HUES6 (cell line): Measurements from ENCODE around the gene KRT79.
"Not testable (repeated sequence)": the region's sequence is repeated elsewhere in the genome, so short reads cannot be mapped to it uniquely, and the experiment has no call there.

Experiments used
- H3K27ac ChIP-seq: 2 replicates; pipeline ENCODE4 v1.7.0; 2013; ENCODE audit warnings: low read depth, mild to moderate bottlenecking, low read length, inconsistent platforms
- H3K27me3 ChIP-seq: 2 replicates; pipeline ENCODE4 v1.6.1; 2013; ENCODE audit warnings: low read length; ENCODE audit not compliant: control insufficient read depth, insufficient read depth
- H3K36me3 ChIP-seq: 2 replicates; pipeline ENCODE4 v1.6.1; 2013; ENCODE audit warnings: low read length; ENCODE audit not compliant: control insufficient read depth, insufficient read depth
- H3K4me1 ChIP-seq: 2 replicates; pipeline ENCODE4 v1.6.1; 2013; ENCODE audit warnings: low read length; ENCODE audit not compliant: control insufficient read depth, insufficient read depth
- H3K4me3 ChIP-seq: 2 replicates; pipeline ENCODE4 v1.5.1; 2013; ENCODE audit warnings: low read depth, low read length
- H3K9ac ChIP-seq: one replicate; pipeline ENCODE4 v1.6.1; 2013; ENCODE audit warnings: mild to moderate bottlenecking, low read length
- H3K9me3 ChIP-seq: 2 replicates; pipeline ENCODE4 v1.6.1; 2013; ENCODE audit warnings: low read depth, low read length; ENCODE audit not compliant: control insufficient read depth, insufficient read depth

The KRT79 gene

GRCh38 chr12:52856787-52857186, 22.7 kb upstream of the KRT79 start:
- Histone ChIP-seq H3K27ac (no peak overlapping the region), H3K27me3 (no peaks in the 10 kb centered on the region), H3K4me1 (no peaks in the 10 kb centered on the region), H3K4me3 (no peak overlapping the region), H3K36me3 (no peaks in the 10 kb centered on the region), H3K9me3 (no peaks in the 10 kb centered on the region), H3K9ac (no peak overlapping the region)

GRCh38 chr12:52856077-52856476, 22.0 kb upstream of the KRT79 start:
- H3K9me3 ChIP-seq, H3K4me1 ChIP-seq, H3K9ac ChIP-seq, H3K27me3 ChIP-seq, H3K4me3 ChIP-seq, H3K36me3 ChIP-seq, H3K27ac ChIP-seq: not testable (repeated sequence)

GRCh38 chr12:52851787-52852186, 17.7 kb upstream of the KRT79 start:
- Histone ChIP-seq H3K27me3 (peaks cover 7% of the 10 kb centered on the region; the same call in 1 of the 2 replicates), H3K4me3 (no peak overlapping the region), H3K9me3 (no peaks in the 10 kb centered on the region), H3K27ac (no peak overlapping the region), H3K36me3 (no peaks in the 10 kb centered on the region), H3K9ac (no peak overlapping the region), H3K4me1 (no peaks in the 10 kb centered on the region)

- H3K27me3 ChIP-seq, result peaks cover 7% of the 10 kb centered on the region; the same call in 1 of the 2 replicates
- H3K9me3 ChIP-seq, result no peaks in the 10 kb centered on the region
- no peak overlapping the region for H3K9ac ChIP-seq
- H3K27ac ChIP-seq, result no peak overlapping the region
- H3K36me3 ChIP-seq, result no peaks in the 10 kb centered on the region
- no peaks in the 10 kb centered on the region for H3K4me1 ChIP-seq
- H3K4me3 ChIP-seq, result no peak overlapping the region
Observed at GRCh38 chr12:52850681-52851080, 16.6 kb upstream of the KRT79 start.

- Histone ChIP-seq H3K9ac (no peak overlapping the region), H3K4me1 (no peaks in the 10 kb centered on the region), H3K4me3 (no peak overlapping the region), H3K9me3 (no peaks in the 10 kb centered on the region), H3K36me3 (no peaks in the 10 kb centered on the region), H3K27me3 (peaks cover 7% of the 10 kb centered on the region; the same call in 1 of the 2 replicates), H3K27ac (no peak overlapping the region)
Observed at GRCh38 chr12:52849511-52849910, 15.4 kb upstream of the KRT79 start.

- Histone ChIP-seq H3K4me1 (no peaks in the 10 kb centered on the region), H3K9me3 (no peaks in the 10 kb centered on the region), H3K4me3 (no peak within 1 kb of the TSS), H3K27ac (no peak within 1 kb of the TSS), H3K36me3 (no peaks in the 10 kb centered on the region), H3K27me3 (peaks cover 7% of the 10 kb centered on the region; the same call in 1 of the 2 replicates), H3K9ac (no peak within 1 kb of the TSS)
Observed at GRCh38 chr12:52848661-52849255, 14.6 kb upstream of the KRT79 start, which contains the start of gene KRT78. Gene KRT78 (minus strand): TSS chr12:52848994. CDS start chr12:52848930, 64 bp downstream.

- H3K27ac ChIP-seq, result no peak overlapping the region
- H3K9me3 ChIP-seq, result no peaks in the 10 kb centered on the region
- H3K9ac ChIP-seq, result no peak overlapping the region
- no peak overlapping the region for H3K4me3 ChIP-seq
- no peaks in the 10 kb centered on the region for H3K36me3 ChIP-seq
- H3K27me3 ChIP-seq, result peaks cover 7% of the 10 kb centered on the region; the same call in 1 of the 2 replicates
- no peaks in the 10 kb centered on the region for H3K4me1 ChIP-seq
Observed at GRCh38 chr12:52847335-52848102, 13.4 kb upstream of the KRT79 start.

- H3K4me3 ChIP-seq, result no peak overlapping the region
- no peak overlapping the region for H3K27ac ChIP-seq
- no peaks in the 10 kb centered on the region for H3K9me3 ChIP-seq
- no peaks in the 10 kb centered on the region for H3K36me3 ChIP-seq
- no peak overlapping the region for H3K9ac ChIP-seq
- H3K27me3 ChIP-seq, result peaks cover 7% of the 10 kb centered on the region; the same call in 1 of the 2 replicates
- no peaks in the 10 kb centered on the region for H3K4me1 ChIP-seq
Observed at GRCh38 chr12:52846356-52846970, 12.4 kb upstream of the KRT79 start.

- Histone ChIP-seq H3K27me3 (peaks cover 7% of the 10 kb centered on the region; the same call in 1 of the 2 replicates), H3K4me1 (no peaks in the 10 kb centered on the region), H3K9ac (no peak overlapping the region), H3K27ac (no peak overlapping the region), H3K36me3 (no peaks in the 10 kb centered on the region), H3K9me3 (no peaks in the 10 kb centered on the region), H3K4me3 (no peak overlapping the region)
Observed at GRCh38 chr12:52845946-52846345, 11.8 kb upstream of the KRT79 start.

- Histone ChIP-seq H3K36me3 (no peaks in the 10 kb centered on the region), H3K9me3 (no peaks in the 10 kb centered on the region), H3K4me1 (no peaks in the 10 kb centered on the region), H3K9ac (no peak overlapping the region), H3K27me3 (peaks cover 2% of the 10 kb centered on the region; the same call in 1 of the 2 replicates), H3K4me3 (no peak overlapping the region), H3K27ac (no peak overlapping the region)
Observed at GRCh38 chr12:52844386-52844785, 10.3 kb upstream of the KRT79 start.
